H1 (cell line): Measurements from ENCODE around the gene CTDNEP1. TPM values are rescaled to one million over a fixed set of nuclear protein-coding genes. Genes with fewer than 3 reads are reported as not detected.

Source experiments
- BRCA1 ChIP-seq: IDR thresholded peaks from 2 replicates; pipeline ENCODE4 v1.6.1; 2012; ENCODE audit warnings: low read depth, low read length, improper control_type of control experiment
- CBX5 ChIP-seq: fragments of 300-800, 300-1000 bp; sonication (generic); IDR thresholded peaks from 2 replicates; pipeline ENCODE4 v1.7.1; 2016; ENCODE audit warnings: antibody characterized with exemption, low read length, low read depth
- CEBPB ChIP-seq: IDR thresholded peaks from 2 replicates; pipeline ENCODE4 v1.6.1; 2012; ENCODE audit warnings: low read depth, low read length
- EZH2 ChIP-seq: fragments of 200-600 bp; sonication (generic); IDR thresholded peaks from 2 replicates; pipeline ENCODE4 v1.7.1; 2012; ENCODE audit warnings: low read depth, mild to moderate bottlenecking, moderate library complexity, low read length, inconsistent platforms; ENCODE audit not compliant: severe bottlenecking
- KDM4A ChIP-seq: IDR thresholded peaks from one replicate; pipeline ENCODE4 v1.7.1; 2012; ENCODE audit warnings: low read depth, mild to moderate bottlenecking, moderate library complexity, low read length, inconsistent platforms; ENCODE audit not compliant: severe bottlenecking
- MAFK ChIP-seq: IDR thresholded peaks from 2 replicates; pipeline ENCODE4 v1.6.1; 2012; ENCODE audit warnings: low read depth, mild to moderate bottlenecking, improper control_type of control experiment, low read length
- NANOG ChIP-seq: IDR thresholded peaks from 2 replicates; pipeline ENCODE4 v1.6.1; 2011; ENCODE audit warnings: low read length, low read depth, mild to moderate bottlenecking, inconsistent platforms; ENCODE audit not compliant: insufficient read depth, poor library complexity, severe bottlenecking
- NRF1 ChIP-seq: IDR thresholded peaks from 2 replicates; pipeline ENCODE4 v1.6.1; 2011; ENCODE audit warnings: mild to moderate bottlenecking, low read depth, low read length, improper control_type of control experiment
- POU5F1 ChIP-seq: IDR thresholded peaks from 2 replicates; pipeline ENCODE4 v1.6.1; 2011; ENCODE audit warnings: low read depth, mild to moderate bottlenecking, low read length, moderate library complexity
- RBBP5 ChIP-seq: IDR thresholded peaks from 2 replicates; pipeline ENCODE4 v1.7.1; 2012; ENCODE audit warnings: low read depth, mild to moderate bottlenecking, inconsistent platforms, low read length, moderate library complexity, borderline replicate concordance
- RNF2 ChIP-seq: fragments of 200-900, 300-1000 bp; sonication (generic); IDR thresholded peaks from 2 replicates; pipeline ENCODE4 v1.7.1; 2016; ENCODE audit warnings: borderline replicate concordance, low read depth, mild to moderate bottlenecking, antibody characterized with exemption, low read length; ENCODE audit not compliant: poor library complexity, severe bottlenecking; ENCODE audit errors: missing control alignments
- SIRT6 ChIP-seq: IDR thresholded peaks from one replicate; pipeline ENCODE4 v1.7.1; 2012; ENCODE audit warnings: low read length, inconsistent platforms
- SIX5 ChIP-seq: IDR thresholded peaks from 2 replicates; pipeline ENCODE4 v1.6.1; 2011; ENCODE audit warnings: mild to moderate bottlenecking, low read depth, low read length
- SRF ChIP-seq: IDR thresholded peaks from 2 replicates; pipeline ENCODE4 v1.6.1; 2011; ENCODE audit warnings: mild to moderate bottlenecking, low read depth, low read length, moderate library complexity
- SUZ12 ChIP-seq: fragments of 200-600 bp; sonication (generic); IDR thresholded peaks from 2 replicates; pipeline ENCODE4 v1.6.1; 2012; ENCODE audit warnings: mild to moderate bottlenecking, inconsistent platforms, low read length, moderate library complexity, mixed read lengths
- TAF1 ChIP-seq: IDR thresholded peaks from 2 replicates; pipeline ENCODE4 v1.6.1; 2011; ENCODE audit warnings: mild to moderate bottlenecking, low read depth, low read length
- TCF12 ChIP-seq: IDR thresholded peaks from 2 replicates; pipeline ENCODE4 v1.6.1; 2011; ENCODE audit warnings: low read depth, mild to moderate bottlenecking, low read length
- TEAD4 ChIP-seq: IDR thresholded peaks from 2 replicates; pipeline ENCODE4 v1.6.1; 2012; ENCODE audit warnings: low read depth, low read length, inconsistent platforms, mixed read lengths
- ZNF274 ChIP-seq: IDR thresholded peaks from 2 replicates; pipeline ENCODE4 v1.7.0; 2012; ENCODE audit warnings: low read length, borderline replicate concordance; ENCODE audit errors: extremely low read depth
- polyA plus RNA-seq, 7 experiments: library from polyadenylated mRNA; depleted of rRNA in 3 of 7; stranded (reverse) in 5 of 7; unstranded in 2 of 7; fragments of >200 nt in 5 of 7; fragments of 200-250 nt in 2 of 7; gene quantifications; 1 replicate in 5 of 7; 2 replicates in 1 of 7; 4 replicates in 1 of 7; pipeline versions ENCODE4 v1.2.1 to v1.2.3, GENCODE V29; 2011 to 2013; ENCODE audit warnings: missing spikeins in 2 of 7, mixed read lengths in 2 of 7
- total RNA-seq: library from RNA; stranded (reverse); fragmentation: NEBNext Ultra II Directional; extraction: Animal tissue kit (Norgen Biotek cat#: 25700); gene quantifications from 2 replicates; pipeline ENCODE4 v1.2.1, GENCODE V29; 2021
- TF ChIP-seq, protein P1 (sequence below): IDR thresholded peaks from 2 replicates; pipeline ENCODE4 v1.6.1; 2012; ENCODE audit warnings: low read length, inconsistent platforms

The CTDNEP1 gene
- total and polyA plus RNA-seq, 2 of the 8 experiments (the other 6 are each of a cell fraction or from before 2014, with no cell fraction given), result 114 to 123 TPM

DNA sequence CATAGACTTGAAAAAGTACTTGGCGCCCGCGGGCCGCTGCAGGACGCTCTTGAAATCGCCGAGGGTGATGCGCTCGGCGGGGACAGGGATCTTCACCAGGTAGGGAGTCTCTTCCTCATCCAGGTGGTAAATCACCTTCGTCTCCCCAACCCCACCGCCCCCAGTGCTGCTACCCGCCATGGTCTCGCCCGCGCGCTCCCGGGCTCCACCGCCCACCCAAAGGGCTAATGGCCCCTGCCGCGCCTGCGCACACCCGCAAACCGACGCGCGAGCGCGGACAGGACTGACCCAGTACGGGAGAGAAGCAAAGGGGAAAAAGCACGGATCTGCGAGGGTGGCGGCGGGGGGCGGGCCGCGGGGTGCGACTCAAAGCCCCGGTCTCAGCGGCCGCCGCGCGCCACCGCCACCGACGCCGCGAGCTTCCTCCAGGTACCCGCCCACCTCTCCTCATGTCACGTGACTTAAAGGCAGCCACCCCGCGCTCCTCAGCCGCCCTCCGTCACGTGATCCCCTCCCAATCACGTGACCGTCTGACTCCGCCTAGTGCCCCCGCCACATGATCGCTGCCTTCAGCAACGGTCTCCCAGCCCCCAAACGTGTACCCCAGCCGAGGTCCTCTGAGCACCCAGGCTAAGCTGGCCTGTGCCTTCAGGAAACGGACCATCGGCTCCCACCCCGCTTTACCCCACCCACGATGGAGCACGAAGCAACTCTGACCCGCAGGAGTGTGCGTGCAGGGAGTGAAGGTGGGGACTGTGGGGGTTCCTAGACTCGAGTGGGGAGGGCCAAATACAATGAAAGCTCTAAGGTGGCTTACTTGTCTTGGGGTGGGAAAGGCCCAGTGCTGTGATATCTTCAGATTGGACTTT, 17.2 kb downstream of the CTDNEP1 start, which contains the start of gene DVL2 (continued):
- no peak for TF ChIP-seq RNF2
- no peak for TF ChIP-seq EZH2
- peak; percentile 69; the same call in 1 of the 2 replicates for TF ChIP-seq RBBP5
- TF ChIP-seq TAF1, result peak; percentile 52; the same call in 1 of the 2 replicates
- TF ChIP-seq KDM4A, result peak; percentile 85
- TF ChIP-seq POU5F1, result no peak
- TF ChIP-seq NANOG, result peak; percentile 53
- no peak for TF ChIP-seq CEBPB
- TF ChIP-seq MAFK, result no peak
- TF ChIP-seq TEAD4, result peak; percentile 17; the same call in 1 of the 2 replicates
- TF ChIP-seq TCF12, result no peak
- TF ChIP-seq SRF, result no peak
- no peak for TF ChIP-seq CBX5
- TF ChIP-seq NRF1, result peak; percentile 17
- TF ChIP-seq SUZ12, result no peak
- TF ChIP-seq SIX5, result no peak
- TF ChIP-seq, protein P1, sequence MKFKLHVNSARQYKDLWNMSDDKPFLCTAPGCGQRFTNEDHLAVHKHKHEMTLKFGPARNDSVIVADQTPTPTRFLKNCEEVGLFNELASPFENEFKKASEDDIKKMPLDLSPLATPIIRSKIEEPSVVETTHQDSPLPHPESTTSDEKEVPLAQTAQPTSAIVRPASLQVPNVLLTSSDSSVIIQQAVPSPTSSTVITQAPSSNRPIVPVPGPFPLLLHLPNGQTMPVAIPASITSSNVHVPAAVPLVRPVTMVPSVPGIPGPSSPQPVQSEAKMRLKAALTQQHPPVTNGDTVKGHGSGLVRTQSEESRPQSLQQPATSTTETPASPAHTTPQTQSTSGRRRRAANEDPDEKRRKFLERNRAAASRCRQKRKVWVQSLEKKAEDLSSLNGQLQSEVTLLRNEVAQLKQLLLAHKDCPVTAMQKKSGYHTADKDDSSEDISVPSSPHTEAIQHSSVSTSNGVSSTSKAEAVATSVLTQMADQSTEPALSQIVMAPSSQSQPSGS, result peak; percentile 25; the same call in 1 of the 2 replicates
- no peak for TF ChIP-seq ZNF274
- TF ChIP-seq SIRT6, result no peak
- TF ChIP-seq BRCA1, result no peak
